Measurements from ENCODE around the gene GPC5. TPM values are rescaled to one million over a fixed set of nuclear protein-coding genes. Genes with fewer than 3 reads are reported as not detected.

Gene GPC5
- total RNA-seq, 1 experiment from 2014 or later: 0.15 TPM

GRCh38 chr13:92429231-92429630 is 1030.8 kb downstream of the GPC5 start:
- Histone ChIP-seq H3K4me2 (ENCODE audit: insufficient read depth, insufficient read length, low read length) (no peak overlapping the region), H3K79me2 (ENCODE audit: insufficient read depth, low read length) (no peaks in the 10 kb centered on the region), H2BK12ac (ENCODE audit: insufficient read length, low read depth, low read length) (no peak overlapping the region), H3K23ac (ENCODE audit: insufficient read length, low read depth, low read length) (no peak overlapping the region), H2BK120ac (ENCODE audit: low read depth, low read length, poor library complexity, severe bottlenecking) (no peak overlapping the region), H2BK20ac (ENCODE audit: low read depth, low read length, poor library complexity, severe bottlenecking) (no peak overlapping the region), H3K9me3 (ENCODE audit: control insufficient read depth, low read depth, low read length) (no peaks in the 10 kb centered on the region), H3T11ph (ENCODE audit: low read length) (no peak overlapping the region), H4K8ac (replicated peaks; ENCODE audit: insufficient read length, low read depth, low read length) (no peak overlapping the region), H2AFZ (ENCODE audit: low read length) (no peak overlapping the region), H4K5ac (ENCODE audit: insufficient read length, low read depth, low read length) (no peak overlapping the region), H3K18ac (ENCODE audit: insufficient read length, low read depth, low read length) (no peak overlapping the region), H3K79me1 (ENCODE audit: insufficient read depth, low read depth, low read length, poor library complexity, severe bottlenecking) (no peaks in the 10 kb centered on the region), H4K91ac (ENCODE audit: insufficient read length, low read depth, low read length) (no peak overlapping the region), H4K20me1 (ENCODE audit: control insufficient read depth, insufficient read depth, insufficient read length) (no peaks in the 10 kb centered on the region), H3K9ac (ENCODE audit: extremely low read depth, insufficient read length, low read length) (no peak overlapping the region), H3K56ac (ENCODE audit: insufficient read length, low read depth, low read length) (no peak overlapping the region), H2AK5ac (ENCODE audit: insufficient read length, low read length) (no peak overlapping the region), H3K23me2 (ENCODE audit: insufficient read length, low read depth, low read length, poor library complexity, severe bottlenecking) (no peaks in the 10 kb centered on the region), H3K4me1 (ENCODE audit: insufficient read depth, low read length) (peaks cover 3% of the 10 kb centered on the region; the same call in 1 of the 2 replicates), H2BK15ac (ENCODE audit: low read depth, low read length) (no peak overlapping the region), H3K27ac (ENCODE audit: insufficient read length, low read depth, low read length) (no peak overlapping the region), H3K14ac (ENCODE audit: insufficient read depth, low read length) (no peak overlapping the region), H3K4ac (ENCODE audit: low read depth, low read length) (no peak overlapping the region), H2BK5ac (ENCODE audit: insufficient read length, low read length) (no peak overlapping the region), H3K27me3 (ENCODE audit: insufficient read depth, low read length) (no peaks in the 10 kb centered on the region)
- H3K4me1 Mint-ChIP-seq: peaks cover 4 to 5% of the 10 kb centered on the region in 2 experiments
- H3K4me3 Mint-ChIP-seq: no peak overlapping the region
- no peak for DNase-seq
- TF ChIP-seq CTCF (conservative IDR thresholded peaks at IDR 0.05): no peak
- no CpG with 5 or more reads among the region's 2 CpGs for WGBS (ENCODE audit: extremely low coverage, insufficient read length, low lambda C conversion rate)
- no peak overlapping the region for H3K27ac Mint-ChIP-seq
- H3K9me3 Mint-ChIP-seq: no peaks in the 10 kb centered on the region; a peak in 1 of 5 replicates
- no peaks in the 10 kb centered on the region for H3K36me3 Mint-ChIP-seq (ENCODE audit: insufficient read depth in 1 of 3, low read depth in 3 of 3)
- peaks cover 2% of the 10 kb centered on the region; the same call in 1 of the 2 replicates for H3K27me3 Mint-ChIP-seq (ENCODE audit: low read depth)

All from H9 (cell line).